Measurements from ENCODE around the gene CARNS1.

DNA sequence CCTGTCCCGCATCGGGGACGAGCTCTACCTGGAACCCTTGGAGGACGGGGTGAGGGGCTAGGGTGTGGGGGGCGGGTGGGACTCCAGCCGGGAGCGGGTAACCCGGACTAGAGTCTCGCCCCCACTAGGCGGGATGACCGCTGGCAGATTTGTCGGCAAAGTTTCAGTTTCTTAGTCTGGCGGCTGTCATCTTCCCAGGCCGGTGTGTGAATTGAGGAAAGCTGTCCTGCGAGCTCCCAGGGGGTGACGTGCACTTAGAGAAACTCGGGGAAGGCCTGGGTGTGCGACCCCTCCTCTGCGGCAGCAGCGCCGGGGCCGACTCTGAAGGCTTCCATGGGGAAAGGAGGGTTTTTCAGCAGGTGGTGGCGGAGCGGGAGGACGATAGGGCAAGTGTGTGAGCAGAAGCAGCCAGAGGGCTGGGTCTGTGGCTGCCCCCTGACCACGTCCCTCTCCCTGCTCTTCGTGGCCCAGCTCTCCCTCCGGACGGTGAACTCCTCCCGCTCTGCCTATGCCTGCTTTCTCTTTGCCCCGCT lies 23.2 kb upstream of the CARNS1 start:
- TF ChIP-seq, protein P1, sequence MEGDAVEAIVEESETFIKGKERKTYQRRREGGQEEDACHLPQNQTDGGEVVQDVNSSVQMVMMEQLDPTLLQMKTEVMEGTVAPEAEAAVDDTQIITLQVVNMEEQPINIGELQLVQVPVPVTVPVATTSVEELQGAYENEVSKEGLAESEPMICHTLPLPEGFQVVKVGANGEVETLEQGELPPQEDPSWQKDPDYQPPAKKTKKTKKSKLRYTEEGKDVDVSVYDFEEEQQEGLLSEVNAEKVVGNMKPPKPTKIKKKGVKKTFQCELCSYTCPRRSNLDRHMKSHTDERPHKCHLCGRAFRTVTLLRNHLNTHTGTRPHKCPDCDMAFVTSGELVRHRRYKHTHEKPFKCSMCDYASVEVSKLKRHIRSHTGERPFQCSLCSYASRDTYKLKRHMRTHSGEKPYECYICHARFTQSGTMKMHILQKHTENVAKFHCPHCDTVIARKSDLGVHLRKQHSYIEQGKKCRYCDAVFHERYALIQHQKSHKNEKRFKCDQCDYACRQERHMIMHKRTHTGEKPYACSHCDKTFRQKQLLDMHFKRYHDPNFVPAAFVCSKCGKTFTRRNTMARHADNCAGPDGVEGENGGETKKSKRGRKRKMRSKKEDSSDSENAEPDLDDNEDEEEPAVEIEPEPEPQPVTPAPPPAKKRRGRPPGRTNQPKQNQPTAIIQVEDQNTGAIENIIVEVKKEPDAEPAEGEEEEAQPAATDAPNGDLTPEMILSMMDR (IDR thresholded peaks at IDR 0.05): no peak
- TF ChIP-seq POLR2A (IDR thresholded peaks at IDR 0.05): no peak

All from stomach (tissue), 4 donors.